Thyroid gland (tissue), 4 donors: ENCODE data around the gene ADAT3.

ENCODE experiments used
- CTCF ChIP-seq, 6 experiments: fragments of 200-600 bp in 3 of 6; fragments of 450-650 bp in 3 of 6; sonication (generic) in 3 of 6; IDR thresholded peaks; one replicate each; pipeline ENCODE4 v1.5.1; 2016 to 2019; ENCODE audit warnings: antibody characterized with exemption in 6 of 6, mild to moderate bottlenecking in 2 of 6, inconsistent platforms in 1 of 6, moderate library complexity in 1 of 6
- POLR2A ChIP-seq, 2 donors: fragments of 450-650 bp; IDR thresholded peaks; one replicate each; pipeline ENCODE4 v1.6.1; 2017; ENCODE audit warnings: antibody characterized with exemption in 2 of 2, mild to moderate bottlenecking in 2 of 2, moderate library complexity in 1 of 2

- TF ChIP-seq CTCF (IDR thresholded peaks at IDR 0.05) (no peak), POLR2A (IDR thresholded peaks at IDR 0.05) (no peak)
Measured at GRCh38 chr19:1944088-1944915, 39.1 kb downstream of the ADAT3 start.
